OCI-LY3 (cell line): Measurements from ENCODE around the gene CUL9.

Experiments
- H2AFZ ChIP-seq: fragments of 200-600, 300-600 bp; shearing (Covaris generic); 2 replicates; pipeline ENCODE4 v1.6.0; 2014; ENCODE audit warnings: antibody characterized with exemption, low read depth, low read length
- H3K27ac ChIP-seq: fragments of 200-600, 300-600 bp; sonication (generic); 2 replicates; pipeline ENCODE4 v1.5.1; 2014; ENCODE audit warnings: mild to moderate bottlenecking, low read length, moderate library complexity, mixed read lengths
- H3K27me3 ChIP-seq: fragments of 200-600, 300-600 bp; sonication (generic); 2 replicates; pipeline ENCODE4 v1.6.1; 2014; ENCODE audit warnings: low read depth, low read length, mixed read lengths
- H3K36me3 ChIP-seq: fragments of 200-600, 300-600 bp; sonication (generic); replicated peaks from 2 replicates; pipeline ENCODE3; 2014; ENCODE audit warnings: low read depth, low read length, mixed read lengths
- H3K4me1 ChIP-seq: fragments of 300-600, 200-600 bp; sonication (generic); 2 replicates; pipeline ENCODE4 v1.6.1; 2014; ENCODE audit warnings: low read length, mixed read lengths
- H3K4me2 ChIP-seq: fragments of 200-600, 300-600 bp; sonication (generic); 2 replicates; pipeline ENCODE4 v1.6.1; 2014; ENCODE audit warnings: low read length, mixed read lengths
- H3K4me3 ChIP-seq: fragments of 300-600, 200-600 bp; sonication (generic); 2 replicates; pipeline ENCODE4 v1.5.1; 2014; ENCODE audit warnings: antibody characterized with exemption, mild to moderate bottlenecking, low read length, moderate library complexity
- H3K79me2 ChIP-seq: fragments of 300-600, 200-600 bp; shearing (Covaris generic); 2 replicates; pipeline ENCODE4 v1.6.1; 2014; ENCODE audit warnings: mild to moderate bottlenecking, low read length, mixed read lengths
- H3K9ac ChIP-seq: fragments of 300-600, 200-600 bp; shearing (Covaris generic); 2 replicates; pipeline ENCODE4 v1.6.0; 2014; ENCODE audit warnings: mild to moderate bottlenecking, low read length, moderate library complexity
- H3K9me3 ChIP-seq: fragments of 200-600, 300-600 bp; shearing (Covaris generic); 2 replicates; pipeline ENCODE4 v1.6.1; 2014; ENCODE audit warnings: low read length, mixed read lengths; ENCODE audit not compliant: insufficient read depth
- H4K20me1 ChIP-seq: fragments of 200-600, 300-600 bp; sonication (generic); 2 replicates; pipeline ENCODE4 v1.6.1; 2016; ENCODE audit warnings: low read length, mixed read lengths; ENCODE audit not compliant: insufficient read depth
- CTCF ChIP-seq: fragments of 200-600, 300-600 bp; sonication (generic); IDR thresholded peaks from 2 replicates; pipeline ENCODE4 v1.5.1; 2014; ENCODE audit warnings: antibody characterized with exemption, low read length, low read depth
- EZH2phosphoT487 ChIP-seq: fragments of 200-600 bp; shearing (Covaris generic); IDR thresholded peaks from 2 replicates; pipeline ENCODE4 v1.6.1; 2018; ENCODE audit warnings: antibody characterized with exemption, mixed run types, low read depth

The CUL9 gene

DNA sequence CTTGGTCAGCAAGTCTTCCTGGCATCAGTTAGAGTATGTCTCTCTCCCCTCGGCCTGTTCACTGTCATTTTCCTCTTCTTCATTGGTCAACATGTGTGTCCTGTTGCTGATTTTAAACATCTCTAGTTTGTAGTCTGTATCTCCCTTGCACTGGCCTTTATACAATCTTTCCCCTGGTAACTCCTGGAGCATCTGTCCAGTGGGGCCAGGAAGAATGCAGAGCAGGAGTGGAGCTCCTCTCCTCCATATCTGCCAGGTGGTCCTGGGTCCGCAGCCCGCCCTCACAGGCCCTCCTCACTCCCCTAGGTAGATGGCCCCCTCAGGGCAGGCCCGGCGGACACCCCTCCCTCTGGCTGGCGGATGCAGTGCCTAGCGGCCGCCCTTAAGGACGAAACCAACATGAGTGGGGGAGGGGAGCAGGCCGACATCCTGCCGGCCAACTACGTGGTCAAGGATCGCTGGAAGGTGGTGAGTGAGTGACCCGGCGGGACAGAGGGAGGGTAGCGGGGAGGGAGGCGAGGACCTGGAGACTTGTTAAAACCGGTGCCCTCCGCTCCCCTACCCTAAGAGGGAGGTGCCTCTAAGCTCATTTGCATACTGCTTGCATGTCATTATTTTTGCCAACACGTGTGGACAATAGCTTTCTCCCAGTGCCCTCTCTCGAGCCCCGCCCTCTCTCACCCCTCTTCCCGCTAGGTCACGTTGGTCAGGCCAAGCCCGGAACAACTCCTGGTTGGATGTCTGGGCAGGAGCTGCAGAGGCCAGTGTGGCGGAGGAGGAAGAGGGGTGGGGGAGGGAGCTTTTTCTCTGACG lies 64.5 kb downstream of the CUL9 start:
- TF ChIP-seq EZH2phosphoT487 (no peak), CTCF (no peak)
- Histone ChIP-seq H3K36me3 (no peaks in the 10 kb centered on the region), H3K9ac (peak overlapping the region; percentile 64), H3K27me3 (peaks cover 27% of the 10 kb centered on the region), H4K20me1 (no peaks in the 10 kb centered on the region), H3K79me2 (no peaks in the 10 kb centered on the region), H2AFZ (peak overlapping the region; percentile 89), H3K4me3 (peak overlapping the region; percentile 84), H3K4me1 (peaks cover 32% of the 10 kb centered on the region), H3K4me2 (peak overlapping the region; percentile 97), H3K27ac (peak overlapping the region; percentile 14), H3K9me3 (no peaks in the 10 kb centered on the region)

- Histone ChIP-seq H3K9me3 (no peaks in the 10 kb centered on the region), H3K4me2 (peak overlapping the region; percentile 97), H3K4me3 (peak overlapping the region; percentile 84), H2AFZ (peak overlapping the region; percentile 89), H4K20me1 (no peaks in the 10 kb centered on the region), H3K9ac (peak overlapping the region; percentile 64), H3K27ac (peak overlapping the region; percentile 14), H3K4me1 (peaks cover 32% of the 10 kb centered on the region), H3K27me3 (peaks cover 27% of the 10 kb centered on the region), H3K79me2 (no peaks in the 10 kb centered on the region), H3K36me3 (no peaks in the 10 kb centered on the region)
- TF ChIP-seq CTCF (peak; percentile 24), EZH2phosphoT487 (no peak)
Measured at GRCh38 chr6:43247114-43247999, 65.4 kb downstream of the CUL9 start.

GRCh38 chr6:43248101-43248500 lies 66.1 kb downstream of the CUL9 start:
- peak overlapping the region; percentile 64 for H3K9ac ChIP-seq
- peak overlapping the region; percentile 84 for H3K4me3 ChIP-seq
- H3K4me1 ChIP-seq: peaks cover 32% of the 10 kb centered on the region
- no peak overlapping the region for H3K27ac ChIP-seq
- H3K9me3 ChIP-seq: no peaks in the 10 kb centered on the region
- H3K36me3 ChIP-seq: no peaks in the 10 kb centered on the region
- TF ChIP-seq EZH2phosphoT487 (no peak), CTCF (no peak)
- no peaks in the 10 kb centered on the region for H3K79me2 ChIP-seq
- H3K4me2 ChIP-seq: peak overlapping the region; percentile 97
- peaks cover 27% of the 10 kb centered on the region for H3K27me3 ChIP-seq
- peak overlapping the region; percentile 89 for H2AFZ ChIP-seq
- no peaks in the 10 kb centered on the region for H4K20me1 ChIP-seq

- Histone ChIP-seq H2AFZ (no peak overlapping the region), H3K9ac (no peak overlapping the region), H3K4me3 (no peak overlapping the region), H4K20me1 (no peaks in the 10 kb centered on the region), H3K79me2 (no peaks in the 10 kb centered on the region), H3K4me2 (no peak overlapping the region), H3K27ac (no peak overlapping the region), H3K9me3 (no peaks in the 10 kb centered on the region), H3K4me1 (peaks cover 32% of the 10 kb centered on the region), H3K36me3 (no peaks in the 10 kb centered on the region), H3K27me3 (peaks cover 27% of the 10 kb centered on the region)
- TF ChIP-seq EZH2phosphoT487 (no peak), CTCF (no peak)
Measured at GRCh38 chr6:43248791-43249190, 66.8 kb downstream of the CUL9 start.
